Activated effector memory CD4-positive, alpha-beta T cell treated with Interleukin-2 at 50 U/mL for 16 hours (primary cell): ENCODE data around the gene LRFN3.
"Not testable (repeated sequence)": the region's sequence is repeated elsewhere in the genome, so short reads cannot be mapped to it uniquely, and the experiment has no call there.

Experiments used
- DNase-seq: peaks from one replicate; pipeline ENCODE4 v3.0.0-alpha.2; 2020

The LRFN3 gene

DNA sequence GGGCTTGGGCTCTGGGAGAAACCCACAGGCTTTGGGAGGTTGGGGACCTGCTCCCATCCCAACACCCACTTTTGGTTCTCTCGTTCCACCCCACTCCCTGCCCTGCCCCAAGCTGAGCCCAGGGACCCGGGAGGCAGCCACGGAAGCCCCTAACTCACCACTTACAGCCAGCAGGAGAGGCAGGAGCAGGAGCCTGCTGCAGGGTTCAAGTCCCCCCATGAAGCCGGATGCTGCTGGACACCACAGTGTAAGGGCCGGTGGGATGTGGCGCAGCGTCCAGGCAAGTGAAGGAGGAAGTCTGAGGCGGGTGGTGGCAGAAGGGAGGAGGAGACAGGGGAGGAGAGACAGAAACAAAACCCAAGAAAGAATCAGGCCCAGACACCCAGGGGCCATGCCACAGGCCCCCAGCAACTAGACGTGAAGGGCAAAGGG lies 28.1 kb upstream of the LRFN3 start, which contains the start of gene TYROBP:
TSS of gene TYROBP (minus strand) at position 286 of the 432 bp plus-strand sequence. CDS start at position 219, 67 bp downstream.
- DNase-seq, result no peak

GRCh38 chr19:35908973-35909683 lies 27.0 kb upstream of the LRFN3 start:
- no peak for DNase-seq

DNA sequence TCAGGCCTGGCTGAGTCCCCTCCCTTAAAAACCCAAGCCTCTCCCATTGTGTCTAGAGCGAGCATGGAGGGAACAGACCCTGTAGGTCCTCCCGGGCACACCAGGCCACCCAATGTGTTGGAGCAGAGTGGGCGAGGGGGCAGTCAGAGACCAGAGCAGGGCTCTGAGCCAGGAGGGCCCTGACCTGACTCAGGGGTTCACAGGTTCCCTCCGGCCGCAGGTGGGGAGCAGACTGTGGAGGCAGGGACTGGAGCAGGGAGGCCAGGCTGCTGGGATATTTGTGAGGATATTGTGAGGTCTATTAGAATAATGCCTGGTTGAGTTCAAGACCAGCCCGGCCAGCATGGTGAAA lies 26.5 kb upstream of the LRFN3 start:
- no peak for DNase-seq

- not testable (repeated sequence) for DNase-seq
Observed at GRCh38 chr19:35910355-35910754, 25.8 kb upstream of the LRFN3 start.

DNA sequence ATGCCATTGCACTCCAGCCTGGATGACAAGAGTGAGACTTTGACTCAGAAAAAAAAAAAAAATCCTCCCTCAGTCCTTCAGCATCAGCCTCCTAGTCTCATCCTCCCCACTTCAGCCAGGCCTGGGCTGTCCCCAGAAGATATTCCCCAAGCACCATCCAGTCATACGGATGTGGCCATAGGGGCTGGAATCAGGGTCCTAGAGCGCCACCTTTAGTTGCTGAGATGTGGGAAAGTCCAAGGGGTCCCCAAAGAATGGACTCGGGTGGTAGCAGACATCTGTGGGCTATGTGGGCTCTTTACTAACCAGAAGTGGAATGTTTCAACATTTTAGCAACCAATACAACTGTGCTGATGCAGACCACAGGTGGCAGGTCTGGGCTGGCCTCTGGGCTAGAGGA lies 25.0 kb upstream of the LRFN3 start:
- no peak for DNase-seq

- no peak for DNase-seq
Observed at GRCh38 chr19:35911790-35912189, 24.4 kb upstream of the LRFN3 start.

DNA sequence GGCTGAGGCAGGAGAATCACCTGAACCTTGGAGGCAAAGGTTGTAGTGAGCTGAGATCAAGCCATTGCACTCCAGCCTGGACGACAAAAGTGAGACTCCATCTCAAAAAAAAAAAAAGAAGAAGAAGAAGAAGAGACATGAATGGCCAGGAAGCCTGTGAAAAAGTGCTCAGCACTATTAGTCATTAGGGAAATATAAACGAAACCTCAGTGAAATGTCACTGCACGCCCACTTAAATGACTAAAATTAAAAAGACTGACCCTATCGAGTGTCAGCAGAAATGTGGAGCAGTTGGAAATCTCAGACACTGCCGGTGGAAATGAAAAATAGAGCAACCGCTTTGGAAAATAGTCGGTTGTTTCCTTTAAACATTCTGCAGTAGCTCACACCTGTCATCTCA lies 22.6 kb upstream of the LRFN3 start:
- no peak for DNase-seq

GRCh38 chr19:35915443-35915842 lies 20.7 kb upstream of the LRFN3 start:
- no peak for DNase-seq

DNA sequence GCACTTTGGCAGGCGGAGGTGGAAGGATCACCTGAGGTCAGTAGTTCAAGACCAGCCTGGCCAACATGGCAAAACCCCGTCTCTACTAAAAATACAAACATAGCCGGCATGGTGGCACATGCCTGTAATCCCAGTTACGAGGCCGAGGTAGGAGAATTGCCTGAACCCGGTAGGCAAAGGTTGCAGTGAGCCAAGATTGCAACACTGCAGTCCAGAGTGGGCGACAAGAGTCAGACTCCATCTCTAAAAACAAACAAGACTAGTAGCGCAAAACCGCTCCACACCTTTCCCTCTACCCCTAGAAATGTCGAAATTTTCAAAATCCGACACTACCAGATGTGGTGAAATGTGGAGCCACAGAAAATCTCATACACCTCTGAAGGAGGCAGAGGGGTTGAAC lies 16.9 kb upstream of the LRFN3 start:
- no peak for DNase-seq

GRCh38 chr19:35921012-35921411 lies 15.2 kb upstream of the LRFN3 start:
- no peak for DNase-seq

DNA sequence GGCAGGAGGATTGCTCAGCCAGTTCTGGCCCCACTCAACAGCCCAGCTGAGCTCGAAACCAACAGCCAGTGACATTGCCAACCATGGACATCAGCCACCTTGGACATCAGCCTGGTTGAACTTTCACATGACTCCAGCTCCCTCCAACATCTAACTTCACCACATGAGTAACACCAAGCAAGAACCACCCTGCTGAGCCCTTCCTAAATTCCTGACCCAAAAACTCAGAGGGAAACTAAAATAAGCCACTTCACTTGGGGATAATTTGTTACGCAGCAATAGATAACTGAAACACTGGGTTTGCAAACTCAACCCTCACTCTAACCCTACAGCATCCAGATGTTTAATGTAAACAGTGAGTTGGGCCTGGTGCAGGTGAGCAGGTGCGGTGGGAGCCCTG lies 10.7 kb upstream of the LRFN3 start:
- no peak for DNase-seq

DNA sequence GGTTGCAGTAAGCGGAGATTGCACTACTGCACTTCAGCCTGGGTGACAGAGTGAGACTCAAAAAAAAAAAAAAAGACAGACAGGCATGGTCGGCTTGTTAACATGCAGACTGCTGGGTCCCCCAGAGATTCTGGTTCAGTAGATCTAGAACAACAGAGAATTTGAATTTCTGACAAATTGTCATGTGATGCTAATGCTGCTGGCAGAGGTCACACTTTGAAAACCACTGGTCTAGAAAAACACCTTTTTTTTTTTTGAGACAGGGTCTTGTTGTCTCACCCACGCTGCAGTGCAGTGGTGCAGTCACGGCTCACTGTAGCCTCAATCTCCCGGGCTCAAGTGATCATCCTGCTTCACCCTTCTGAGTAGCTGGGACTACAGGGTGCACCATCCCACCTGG lies 7.7 kb upstream of the LRFN3 start:
- DNase-seq, result no peak

- no peak for DNase-seq
Observed at GRCh38 chr19:35929876-35930275, 6.3 kb upstream of the LRFN3 start.

GRCh38 chr19:35931161-35931873 lies 4.9 kb upstream of the LRFN3 start:
- peak; percentile 99 for DNase-seq

GRCh38 chr19:35931874-35932202 lies 4.3 kb upstream of the LRFN3 start:
- no peak for DNase-seq

DNA sequence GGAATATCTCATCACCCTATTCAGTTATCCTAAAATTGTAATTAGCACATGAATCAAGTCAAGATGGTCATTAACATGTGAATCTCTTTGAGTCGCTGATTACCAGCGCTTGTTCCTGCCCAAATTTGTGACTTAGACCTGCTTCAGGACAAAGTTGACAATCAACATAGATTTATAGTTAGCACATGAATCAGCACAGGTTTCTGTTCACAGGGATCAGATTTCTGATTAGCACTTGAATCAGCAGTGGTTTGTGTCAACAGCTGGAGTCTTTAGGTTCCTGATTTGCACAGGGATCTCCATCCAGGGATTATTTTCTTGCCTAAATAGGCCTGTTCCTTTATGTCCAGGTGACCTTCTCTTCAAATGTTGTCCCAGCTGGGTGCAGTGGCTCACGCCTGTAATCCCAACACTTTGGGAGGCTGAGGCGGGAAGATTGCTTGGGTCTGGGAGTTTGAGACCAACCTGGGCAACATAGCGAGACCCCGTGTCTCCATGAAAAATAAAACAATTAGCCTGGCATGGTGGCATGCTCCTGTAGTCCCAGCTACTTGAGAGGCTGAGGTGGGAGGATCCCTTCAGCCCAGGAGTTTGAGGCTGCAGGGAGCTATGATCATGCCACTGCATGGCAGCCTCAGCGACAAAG lies 3.8 kb upstream of the LRFN3 start:
- no peak for DNase-seq

GRCh38 chr19:35936738-35937268 lies 629 bp downstream of the LRFN3 start:
- DNase-seq, result no peak

GRCh38 chr19:35937345-35938281 lies 1.4 kb downstream of the LRFN3 start:
- no peak for DNase-seq

- DNase-seq, result no peak
Observed at GRCh38 chr19:35938282-35939224, 2.4 kb downstream of the LRFN3 start.

DNA sequence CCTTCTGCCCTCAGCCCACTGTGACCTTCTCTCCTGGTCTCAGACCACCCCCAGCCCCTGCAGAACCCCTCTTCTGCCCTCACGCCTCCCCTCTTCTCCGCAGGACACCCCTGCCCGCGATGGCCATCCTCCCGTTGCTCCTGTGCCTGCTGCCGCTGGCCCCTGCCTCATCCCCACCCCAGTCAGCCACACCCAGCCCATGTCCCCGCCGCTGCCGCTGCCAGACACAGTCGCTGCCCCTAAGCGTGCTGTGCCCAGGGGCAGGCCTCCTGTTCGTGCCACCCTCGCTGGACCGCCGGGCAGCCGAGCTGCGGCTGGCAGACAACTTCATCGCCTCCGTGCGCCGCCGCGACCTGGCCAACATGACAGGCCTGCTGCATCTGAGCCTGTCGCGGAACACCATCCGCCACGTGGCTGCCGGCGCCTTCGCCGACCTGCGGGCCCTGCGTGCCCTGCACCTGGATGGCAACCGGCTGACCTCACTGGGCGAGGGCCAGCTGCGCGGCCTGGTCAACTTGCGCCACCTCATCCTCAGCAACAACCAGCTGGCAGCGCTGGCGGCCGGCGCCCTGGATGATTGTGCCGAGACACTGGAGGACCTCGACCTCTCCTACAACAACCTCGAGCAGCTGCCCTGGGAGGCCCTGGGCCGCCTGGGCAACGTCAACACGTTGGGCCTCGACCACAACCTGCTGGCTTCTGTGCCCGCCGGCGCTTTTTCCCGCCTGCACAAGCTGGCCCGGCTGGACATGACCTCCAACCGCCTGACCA lies 3.3 kb downstream of the LRFN3 start:
- no peak for DNase-seq
